ENCODE results near the gene CAPN1.

GRCh38 chr11:65207918-65208784, 26.4 kb downstream of the CAPN1 start:
- TF ChIP-seq CTCF (IDR thresholded peaks at IDR 0.05; ENCODE audit: low read length) (no peak), EZH2 (optimal IDR thresholded peaks at IDR 0.05; ENCODE audit: low read depth, low read length) (no peak)

Data from MM.1S (cell line).